HepG2 (cell line): ENCODE results near the gene SDC1. TPM values are rescaled to one million over a fixed set of nuclear protein-coding genes. Genes with fewer than 3 reads are reported as not detected.
A peak's percentile ranks its signal among the peaks of the same experiment; 100 is the strongest.

Experiments
- BRD4 ChIP-seq: sonication (generic); formaldehyde crosslinking; IDR thresholded peaks from 2 replicates; pipeline ENCODE4 v1.4.0; 2020; ENCODE audit warnings: missing genetic modification reagents
- FIP1L1 ChIP-seq: fragments of 200-400 bp; formaldehyde crosslinking; IDR thresholded peaks from 2 replicates; pipeline ENCODE4 v1.6.1; 2018; ENCODE audit warnings: low read depth, mild to moderate bottlenecking, low read length, moderate library complexity, borderline replicate concordance; ENCODE audit not compliant: insufficient read depth
- FOXC1 ChIP-seq: sonication (generic); formaldehyde crosslinking; IDR thresholded peaks from 2 replicates; pipeline ENCODE4 v1.8.0; 2022; ENCODE audit warnings: mild to moderate bottlenecking, missing genetic modification reagents, borderline replicate concordance
- FOXJ3 ChIP-seq: sonication (generic); formaldehyde crosslinking; IDR thresholded peaks from 2 replicates; pipeline ENCODE4 v1.4.0; 2020; ENCODE audit warnings: missing genetic modification reagents, mild to moderate bottlenecking, borderline replicate concordance
- ISX ChIP-seq: sonication (generic); formaldehyde crosslinking; conservative IDR thresholded peaks from 2 replicates; pipeline ENCODE4 v1.5.0; 2020; ENCODE audit warnings: missing genetic modification reagents
- KDM5A ChIP-seq: fragments of 200-600 bp; sonication (generic); IDR thresholded peaks from 2 replicates; pipeline ENCODE4 v1.7.0; 2018; ENCODE audit warnings: antibody characterized with exemption, mild to moderate bottlenecking, low read length, borderline replicate concordance
- KDM6A ChIP-seq: IDR thresholded peaks from 2 replicates; pipeline ENCODE4 v1.6.1; 2016; ENCODE audit warnings: low read depth
- KLF6 ChIP-seq: IDR thresholded peaks from 2 replicates; pipeline ENCODE4 v1.8.0; 2016; ENCODE audit warnings: missing biosample characterization, missing genetic modification reagents
- MAFK ChIP-seq, 2 experiments: IDR thresholded peaks in 1 of 2; conservative IDR thresholded peaks in 1 of 2; 2 replicates each; pipeline ENCODE4 v1.6.1; 2011; ENCODE audit warnings: improper control_type of control experiment in 2 of 2, low read length in 2 of 2
- MTA3 ChIP-seq: sonication (generic); formaldehyde crosslinking; IDR thresholded peaks from 2 replicates; pipeline ENCODE4 v1.4.0; 2020; ENCODE audit warnings: missing genetic modification reagents
- RBM39 ChIP-seq: fragments of 200-400 bp; formaldehyde crosslinking; IDR thresholded peaks from one replicate; pipeline ENCODE4 v1.6.1; 2018; ENCODE audit warnings: antibody characterized with exemption, mild to moderate bottlenecking, low read depth, low read length; ENCODE audit not compliant: poor library complexity, severe bottlenecking
- ZKSCAN8 ChIP-seq: IDR thresholded peaks from 2 replicates; pipeline ENCODE4 v1.6.1; 2016; ENCODE audit warnings: borderline replicate concordance, missing genetic modification reagents, missing compliant biosample characterization
- ZNF138 ChIP-seq: sonication (generic); formaldehyde crosslinking; IDR thresholded peaks from 2 replicates; pipeline ENCODE4 v1.5.0; 2020; ENCODE audit warnings: mild to moderate bottlenecking, low read depth, missing genetic modification reagents
- ZNF382 ChIP-seq: sonication (generic); formaldehyde crosslinking; IDR thresholded peaks from 2 replicates; pipeline ENCODE4 v1.5.0; 2020; ENCODE audit warnings: missing genetic modification reagents, mild to moderate bottlenecking, borderline replicate concordance
- ZNF556 ChIP-seq: sonication (generic); formaldehyde crosslinking; IDR thresholded peaks from 2 replicates; pipeline ENCODE4 v1.4.0; 2020; ENCODE audit warnings: mild to moderate bottlenecking, missing genetic modification reagents, borderline replicate concordance
- ZNF782 ChIP-seq: sonication (generic); formaldehyde crosslinking; IDR thresholded peaks from 2 replicates; pipeline ENCODE4 v1.4.0; 2020; ENCODE audit warnings: missing genetic modification reagents, mild to moderate bottlenecking, borderline replicate concordance
- ZNF839 ChIP-seq: sonication (generic); formaldehyde crosslinking; IDR thresholded peaks from 2 replicates; pipeline ENCODE4 v1.4.0; 2020; ENCODE audit warnings: missing genetic modification reagents, mild to moderate bottlenecking, borderline replicate concordance
- ZNF841 ChIP-seq: sonication (generic); formaldehyde crosslinking; IDR thresholded peaks from 2 replicates; pipeline ENCODE4 v1.8.1; 2023; ENCODE audit warnings: missing genetic modification reagents, borderline replicate concordance
- ZSCAN25 ChIP-seq: sonication (generic); formaldehyde crosslinking; IDR thresholded peaks from 2 replicates; pipeline ENCODE4 v1.8.0; 2022; ENCODE audit warnings: mild to moderate bottlenecking, missing genetic modification reagents
- polyA plus RNA-seq, 8 experiments: library from polyadenylated mRNA; depleted of rRNA in 3 of 8; stranded (reverse) in 7 of 8; unstranded in 1 of 8; fragments of >200 nt; fragmentation: Illumina TruSeq in 4 of 8; extraction: Trizol in 4 of 8; gene quantifications; 2 replicates each; pipeline versions ENCODE4 v1.2.1 to v1.2.3, GENCODE V29; 2011 to 2016; ENCODE audit warnings: low read depth in 4 of 8, missing spikeins in 1 of 8, mixed read lengths in 1 of 8; ENCODE audit not compliant: insufficient read depth in 1 of 8
- total RNA-seq, 5 experiments: library from RNA; depleted of rRNA; stranded (reverse); fragments of >200 nt; fragmentation: Illumina TruSeq; extraction: Trizol; gene quantifications; 2 replicates each; pipeline ENCODE4 v1.2.3, GENCODE V29; 2016; ENCODE audit warnings: low read depth in 1 of 5
- TF ChIP-seq, protein P1 (sequence below): sonication (generic); formaldehyde crosslinking; IDR thresholded peaks from 2 replicates; pipeline ENCODE4 v1.8.1; 2023; ENCODE audit warnings: mild to moderate bottlenecking, moderate library complexity, missing genetic modification reagents
- TF ChIP-seq, protein P2 (sequence below): IDR thresholded peaks from 2 replicates; pipeline ENCODE4 v1.6.1; 2016; ENCODE audit warnings: low read depth, control low read depth
- TF ChIP-seq, protein P3 (sequence below): IDR thresholded peaks from 2 replicates; pipeline ENCODE4 v1.6.1; 2016; ENCODE audit warnings: control low read depth
- TF ChIP-seq, protein P4 (sequence below): sonication (generic); formaldehyde crosslinking; IDR thresholded peaks from 2 replicates; pipeline ENCODE4 v1.4.0; 2020; ENCODE audit warnings: missing genetic modification reagents, mild to moderate bottlenecking, borderline replicate concordance

SDC1 gene
- total and polyA plus RNA-seq, 2 of the 13 experiments (the other 11 are each of a cell fraction or from before 2014, with no cell fraction given) = 108 to 119 TPM

DNA sequence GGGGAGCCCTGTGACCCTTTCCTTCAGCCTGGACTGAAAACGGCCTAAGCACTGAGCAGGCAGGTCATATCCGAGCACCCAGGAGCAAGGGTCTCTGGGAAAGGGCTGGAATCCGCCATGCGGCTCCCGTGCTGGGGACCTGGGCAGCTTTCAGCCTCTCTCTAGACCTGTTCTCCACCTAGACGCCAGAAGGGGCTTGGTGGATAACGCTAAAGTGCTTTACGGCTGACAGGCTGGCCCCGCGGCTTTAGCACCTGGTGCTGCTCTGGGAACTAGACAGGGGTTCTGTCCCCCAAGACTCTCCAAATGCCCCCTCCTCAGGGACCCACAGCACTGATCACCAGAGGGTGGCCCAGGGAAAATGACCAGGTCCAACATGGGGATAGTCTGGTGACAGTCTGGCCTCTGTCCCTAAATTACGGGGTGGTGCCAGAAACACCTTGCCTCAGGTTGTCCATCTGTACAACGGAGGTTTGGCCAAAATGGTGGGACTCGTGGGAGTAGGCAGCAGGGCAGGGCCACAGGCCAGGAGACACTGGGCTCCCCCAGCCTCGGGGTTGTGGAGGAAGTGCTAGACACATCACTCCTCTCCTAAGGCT, 13.0 kb downstream of the SDC1 start (continued):
- TF ChIP-seq, protein P1, sequence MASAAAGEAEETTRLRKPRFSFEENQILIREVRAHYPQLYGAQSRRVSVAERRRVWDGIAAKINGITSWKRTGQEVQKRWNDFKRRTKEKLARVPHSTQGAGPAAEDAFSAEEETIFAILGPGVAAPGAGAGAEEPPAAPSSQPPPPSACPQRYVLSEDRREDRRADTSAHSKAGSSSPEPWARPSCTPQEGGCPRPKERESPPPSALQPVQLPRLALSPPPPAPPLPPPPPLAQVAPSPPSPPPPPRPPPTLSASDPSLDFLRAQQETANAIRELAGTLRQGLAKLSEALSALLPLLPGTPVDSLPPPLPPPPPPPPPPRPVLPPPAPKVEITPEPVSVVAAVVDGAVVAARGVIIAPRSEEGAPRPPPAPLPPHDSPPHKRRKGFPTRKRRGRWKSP (CRISPR knock-in tag) = no peak
- TF ChIP-seq BRD4 (CRISPR knock-in tag) = no peak
- TF ChIP-seq RBM39 = peak; percentile 17
- no peak for TF ChIP-seq FOXJ3 (CRISPR knock-in tag)
- no peak for TF ChIP-seq ZNF138
- TF ChIP-seq ZKSCAN8 = no peak
- TF ChIP-seq ISX (CRISPR knock-in tag) = no peak
- TF ChIP-seq ZNF839 (CRISPR knock-in tag) = 0 out of 2 replicates have a peak, but pooled peaks have one; percentile 34
- TF ChIP-seq ZSCAN25 = no peak
- TF ChIP-seq, protein P2, sequence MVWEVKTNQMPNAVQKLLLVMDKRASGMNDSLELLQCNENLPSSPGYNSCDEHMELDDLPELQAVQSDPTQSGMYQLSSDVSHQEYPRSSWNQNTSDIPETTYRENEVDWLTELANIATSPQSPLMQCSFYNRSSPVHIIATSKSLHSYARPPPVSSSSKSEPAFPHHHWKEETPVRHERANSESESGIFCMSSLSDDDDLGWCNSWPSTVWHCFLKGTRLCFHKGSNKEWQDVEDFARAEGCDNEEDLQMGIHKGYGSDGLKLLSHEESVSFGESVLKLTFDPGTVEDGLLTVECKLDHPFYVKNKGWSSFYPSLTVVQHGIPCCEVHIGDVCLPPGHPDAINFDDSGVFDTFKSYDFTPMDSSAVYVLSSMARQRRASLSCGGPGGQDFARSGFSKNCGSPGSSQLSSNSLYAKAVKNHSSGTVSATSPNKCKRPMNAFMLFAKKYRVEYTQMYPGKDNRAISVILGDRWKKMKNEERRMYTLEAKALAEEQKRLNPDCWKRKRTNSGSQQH (CRISPR knock-in tag) = no peak
- TF ChIP-seq KLF6 = no peak
- TF ChIP-seq MAFK (conservative IDR thresholded peaks at IDR 0.05 in 1 of 2, IDR thresholded peaks at IDR 0.05 in 1 of 2; ENCODE audit: low read length in 2 of 2) = no peak
- no peak for TF ChIP-seq FIP1L1
- TF ChIP-seq ZNF782 (CRISPR knock-in tag) = no peak
- TF ChIP-seq KDM6A = no peak
- no peak for TF ChIP-seq ZNF556 (CRISPR knock-in tag)
- TF ChIP-seq ZNF841 (CRISPR knock-in tag) = no peak
- TF ChIP-seq, protein P3, sequence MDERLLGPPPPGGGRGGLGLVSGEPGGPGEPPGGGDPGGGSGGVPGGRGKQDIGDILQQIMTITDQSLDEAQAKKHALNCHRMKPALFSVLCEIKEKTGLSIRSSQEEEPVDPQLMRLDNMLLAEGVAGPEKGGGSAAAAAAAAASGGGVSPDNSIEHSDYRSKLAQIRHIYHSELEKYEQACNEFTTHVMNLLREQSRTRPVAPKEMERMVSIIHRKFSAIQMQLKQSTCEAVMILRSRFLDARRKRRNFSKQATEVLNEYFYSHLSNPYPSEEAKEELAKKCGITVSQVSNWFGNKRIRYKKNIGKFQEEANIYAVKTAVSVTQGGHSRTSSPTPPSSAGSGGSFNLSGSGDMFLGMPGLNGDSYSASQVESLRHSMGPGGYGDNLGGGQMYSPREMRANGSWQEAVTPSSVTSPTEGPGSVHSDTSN (CRISPR knock-in tag) = no peak
- TF ChIP-seq FOXC1 (CRISPR knock-in tag) = no peak
- TF ChIP-seq KDM5A = no peak
- TF ChIP-seq, protein P4, sequence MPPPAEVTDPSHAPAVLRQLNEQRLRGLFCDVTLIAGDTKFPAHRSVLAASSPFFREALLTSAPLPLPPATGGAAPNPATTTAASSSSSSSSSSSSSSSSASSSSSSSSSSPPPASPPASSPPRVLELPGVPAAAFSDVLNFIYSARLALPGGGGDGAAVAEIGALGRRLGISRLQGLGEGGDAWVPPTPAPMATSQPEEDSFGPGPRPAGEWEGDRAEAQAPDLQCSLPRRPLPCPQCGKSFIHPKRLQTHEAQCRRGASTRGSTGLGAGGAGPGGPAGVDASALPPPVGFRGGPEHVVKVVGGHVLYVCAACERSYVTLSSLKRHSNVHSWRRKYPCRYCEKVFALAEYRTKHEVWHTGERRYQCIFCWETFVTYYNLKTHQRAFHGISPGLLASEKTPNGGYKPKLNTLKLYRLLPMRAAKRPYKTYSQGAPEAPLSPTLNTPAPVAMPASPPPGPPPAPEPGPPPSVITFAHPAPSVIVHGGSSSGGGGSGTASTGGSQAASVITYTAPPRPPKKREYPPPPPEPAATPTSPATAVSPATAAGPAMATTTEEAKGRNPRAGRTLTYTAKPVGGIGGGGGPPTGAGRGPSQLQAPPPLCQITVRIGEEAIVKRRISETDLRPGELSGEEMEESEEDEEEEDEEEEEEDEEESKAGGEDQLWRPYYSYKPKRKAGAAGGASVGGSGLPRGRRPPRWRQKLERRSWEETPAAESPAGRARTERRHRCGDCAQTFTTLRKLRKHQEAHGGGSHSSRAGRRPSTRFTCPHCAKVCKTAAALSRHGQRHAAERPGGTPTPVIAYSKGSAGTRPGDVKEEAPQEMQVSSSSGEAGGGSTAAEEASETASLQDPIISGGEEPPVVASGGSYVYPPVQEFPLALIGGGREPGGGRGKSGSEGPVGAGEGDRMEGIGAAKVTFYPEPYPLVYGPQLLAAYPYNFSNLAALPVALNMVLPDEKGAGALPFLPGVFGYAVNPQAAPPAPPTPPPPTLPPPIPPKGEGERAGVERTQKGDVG (CRISPR knock-in tag) = 0 out of 2 replicates have a peak, but pooled peaks have one; percentile 33
- TF ChIP-seq ZNF382 (CRISPR knock-in tag) = no peak
- no peak for TF ChIP-seq MTA3 (CRISPR knock-in tag)
